HFF-Myc (cell line): Measurements from ENCODE around the gene MATN1.

Source experiments
- DNase-seq: peaks from one replicate; pipeline ENCODE4 v3.0.0-alpha.2; 2011; ENCODE audit warnings: low read depth; ENCODE audit errors: extremely low read depth
- H3K4me3 ChIP-seq: replicated peaks from 2 replicates; pipeline ENCODE4 v1.5.1; 2011; ENCODE audit warnings: low read depth, mild to moderate bottlenecking, control low read depth, low read length
- TF ChIP-seq, protein P1 (sequence below): IDR thresholded peaks from 2 replicates; pipeline ENCODE4 v1.5.1; 2012; ENCODE audit warnings: mild to moderate bottlenecking, low read depth, low read length, control low read depth; ENCODE audit errors: missing control alignments

Gene MATN1

DNA sequence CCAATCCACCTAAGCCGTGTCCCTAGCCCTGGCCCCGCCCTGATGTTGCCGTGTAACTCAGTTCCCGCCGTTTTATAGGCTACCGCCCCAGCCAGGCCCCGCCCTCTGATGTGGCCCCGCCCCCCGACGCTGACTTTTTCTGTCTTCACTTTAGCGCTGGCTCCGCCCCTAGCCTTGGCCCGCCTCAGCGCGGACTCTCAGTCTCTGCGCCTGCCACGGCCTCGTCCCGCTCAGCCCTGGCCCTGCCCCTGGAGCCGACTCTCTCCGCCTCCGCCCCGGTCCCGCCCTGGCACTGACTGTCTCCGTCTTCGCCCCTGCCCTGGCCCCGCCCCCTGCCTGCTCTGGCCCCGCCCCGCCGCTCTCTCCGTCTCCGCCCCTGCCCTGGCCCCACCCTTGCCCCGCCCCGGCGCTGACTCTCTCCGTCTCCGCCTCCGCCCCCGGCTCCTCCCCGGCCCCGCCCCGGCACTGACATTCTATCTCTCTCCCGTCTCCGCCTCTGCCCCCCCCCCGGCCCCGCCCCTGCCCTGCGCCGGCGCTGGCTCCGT lies 5.2 kb downstream of the MATN1 start:
- peak overlapping the region; percentile 24; the same call in 1 of the 2 replicates for H3K4me3 ChIP-seq
- peak; percentile 86 for DNase-seq
- TF ChIP-seq, protein P1, sequence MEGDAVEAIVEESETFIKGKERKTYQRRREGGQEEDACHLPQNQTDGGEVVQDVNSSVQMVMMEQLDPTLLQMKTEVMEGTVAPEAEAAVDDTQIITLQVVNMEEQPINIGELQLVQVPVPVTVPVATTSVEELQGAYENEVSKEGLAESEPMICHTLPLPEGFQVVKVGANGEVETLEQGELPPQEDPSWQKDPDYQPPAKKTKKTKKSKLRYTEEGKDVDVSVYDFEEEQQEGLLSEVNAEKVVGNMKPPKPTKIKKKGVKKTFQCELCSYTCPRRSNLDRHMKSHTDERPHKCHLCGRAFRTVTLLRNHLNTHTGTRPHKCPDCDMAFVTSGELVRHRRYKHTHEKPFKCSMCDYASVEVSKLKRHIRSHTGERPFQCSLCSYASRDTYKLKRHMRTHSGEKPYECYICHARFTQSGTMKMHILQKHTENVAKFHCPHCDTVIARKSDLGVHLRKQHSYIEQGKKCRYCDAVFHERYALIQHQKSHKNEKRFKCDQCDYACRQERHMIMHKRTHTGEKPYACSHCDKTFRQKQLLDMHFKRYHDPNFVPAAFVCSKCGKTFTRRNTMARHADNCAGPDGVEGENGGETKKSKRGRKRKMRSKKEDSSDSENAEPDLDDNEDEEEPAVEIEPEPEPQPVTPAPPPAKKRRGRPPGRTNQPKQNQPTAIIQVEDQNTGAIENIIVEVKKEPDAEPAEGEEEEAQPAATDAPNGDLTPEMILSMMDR, result no peak

DNA sequence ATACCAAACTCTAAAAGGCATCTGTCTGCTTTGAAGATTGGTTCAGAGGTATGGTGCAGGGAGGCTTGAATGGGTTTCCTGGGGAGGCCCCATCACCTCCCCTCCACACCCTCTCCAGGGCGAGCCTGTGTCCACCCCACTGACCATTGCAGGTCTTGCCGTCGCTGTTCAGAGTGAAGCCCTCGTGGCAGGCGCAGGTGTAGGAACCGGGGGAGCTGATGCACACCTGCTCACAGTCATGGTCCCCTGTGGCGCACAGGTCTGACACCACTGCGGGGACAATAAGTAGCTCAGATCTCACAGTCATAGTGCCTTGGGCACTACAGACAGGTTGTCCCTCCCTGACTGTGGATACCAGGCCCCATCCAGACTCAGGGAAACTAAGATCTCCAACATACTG lies 6.7 kb downstream of the MATN1 start:
- TF ChIP-seq, protein P1, result no peak
- H3K4me3 ChIP-seq, result no peak overlapping the region
- no peak for DNase-seq

DNA sequence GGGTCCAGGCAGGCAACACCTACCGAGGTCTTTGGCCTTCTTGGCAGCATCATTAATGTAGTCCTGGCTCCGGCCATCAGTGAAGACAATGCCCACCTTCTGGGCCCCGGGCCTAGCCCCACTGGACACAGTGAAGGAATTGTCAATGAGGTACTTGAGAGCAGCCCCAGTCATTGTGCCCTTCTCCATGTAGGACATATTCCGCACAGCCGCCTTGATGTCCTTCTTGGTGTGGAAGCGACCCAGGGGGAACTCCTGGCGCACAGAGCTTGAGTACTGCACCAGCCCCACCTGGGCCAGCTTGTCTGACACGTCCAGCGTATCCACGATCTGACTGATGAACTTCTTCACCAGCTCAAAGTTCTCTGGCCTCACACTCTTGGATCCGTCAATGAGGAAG lies 7.5 kb downstream of the MATN1 start:
- no peak overlapping the region for H3K4me3 ChIP-seq
- TF ChIP-seq, protein P1, result no peak
- DNase-seq, result no peak

DNA sequence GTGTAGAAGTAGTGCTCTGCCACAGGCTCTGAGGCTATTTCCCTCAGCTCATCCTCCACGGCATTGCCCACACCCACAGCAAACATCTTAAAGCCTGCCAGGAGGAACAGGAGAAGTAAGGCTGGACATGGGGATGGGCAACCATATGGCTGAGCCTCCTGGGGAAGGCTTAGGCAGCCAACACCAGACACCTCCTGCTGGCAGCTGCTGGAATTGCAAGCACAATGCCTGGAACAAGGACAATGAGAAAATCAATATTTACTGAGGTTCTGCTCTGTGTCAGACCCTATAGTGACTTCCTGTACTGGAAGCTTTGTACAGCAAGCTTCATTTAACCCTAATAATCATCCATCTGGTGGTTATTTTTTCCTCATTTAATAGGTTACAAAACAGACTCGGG lies 8.2 kb downstream of the MATN1 start:
- TF ChIP-seq, protein P1, result peak; percentile 73
- no peak for DNase-seq
- no peak overlapping the region for H3K4me3 ChIP-seq

DNA sequence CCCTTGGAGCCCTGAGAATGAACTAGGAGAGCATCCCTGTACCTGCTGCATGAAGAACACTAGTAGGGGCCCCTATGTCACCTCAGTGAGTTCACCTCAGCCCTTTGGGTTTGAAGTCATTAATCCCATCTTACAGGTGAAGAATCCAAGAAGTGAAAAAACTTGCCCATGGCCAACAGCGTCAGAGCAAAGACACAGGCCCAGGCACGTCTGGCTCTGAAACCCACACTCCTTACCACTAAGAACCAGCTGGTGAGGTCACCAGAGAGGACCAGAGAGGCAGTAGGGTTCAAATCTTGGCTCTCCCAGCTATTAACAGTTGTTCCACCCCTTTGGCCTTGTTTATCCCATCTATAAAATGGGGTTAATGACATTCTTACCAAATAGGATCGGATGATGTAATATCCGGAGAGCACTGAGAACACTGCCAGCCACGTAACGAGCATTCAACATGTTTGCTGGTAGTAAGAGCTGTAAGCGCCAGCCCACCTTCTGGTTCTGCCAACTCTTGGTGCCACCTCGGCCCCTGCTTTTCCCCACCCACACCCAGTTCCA lies 8.8 kb downstream of the MATN1 start:
- H3K4me3 ChIP-seq, result no peak overlapping the region
- no peak for DNase-seq
- TF ChIP-seq, protein P1, result no peak

DNA sequence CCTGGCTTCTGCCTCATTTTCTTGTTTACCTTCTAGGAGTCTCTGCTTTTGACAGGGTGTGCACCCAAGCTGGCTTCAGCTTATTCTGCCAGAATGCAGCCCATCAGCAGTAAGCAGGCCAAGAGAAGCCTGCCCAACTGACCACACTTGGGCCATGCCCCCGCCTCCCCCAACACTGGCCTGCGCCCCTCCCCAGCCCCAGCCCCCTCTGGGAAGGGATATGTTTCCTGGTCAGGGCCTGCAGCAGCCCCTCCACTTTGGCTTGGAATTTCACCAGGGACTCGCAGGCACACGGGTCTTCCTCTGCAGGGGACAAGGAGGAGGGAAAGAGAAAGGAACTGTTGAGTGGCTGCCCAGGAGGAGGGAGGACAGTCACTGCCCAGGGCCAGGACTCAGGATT lies 9.4 kb downstream of the MATN1 start:
- DNase-seq, result no peak
- H3K4me3 ChIP-seq, result no peak overlapping the region
- TF ChIP-seq, protein P1, result no peak

DNA sequence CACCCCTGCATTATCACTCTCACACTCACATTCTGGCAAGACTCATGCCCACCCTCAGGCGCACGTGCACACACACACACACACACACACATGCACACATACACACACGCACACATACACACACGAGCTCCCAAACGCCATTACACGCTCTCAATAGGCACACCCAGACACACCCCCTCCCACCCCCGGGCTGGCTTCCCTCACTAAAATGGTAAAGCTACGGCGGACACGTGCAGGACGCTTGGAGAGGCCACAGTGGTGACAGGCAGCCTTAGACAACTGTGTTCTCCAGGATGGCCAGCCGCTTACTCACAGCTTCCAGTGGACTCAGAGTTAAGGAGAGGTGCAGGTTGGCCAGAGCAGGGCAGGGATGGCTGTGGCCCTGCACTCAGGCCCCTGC lies 10.1 kb downstream of the MATN1 start:
- TF ChIP-seq, protein P1, result no peak
- H3K4me3 ChIP-seq, result no peak overlapping the region
- DNase-seq, result no peak
